ENCODE results near the gene NAALADL2. TPM values are rescaled to one million over a fixed set of nuclear protein-coding genes. Genes with fewer than 3 reads are reported as not detected.

The NAALADL2 gene
- total and polyA plus RNA-seq, 7 donors, result 0.56 to 3.3 (median 1.6) TPM

- no peak for DNase-seq
- H3K27ac ChIP-seq, result no peak overlapping the region
- no peak for TF ChIP-seq CTCF (IDR thresholded peaks at IDR 0.05)
- H3K27me3 ChIP-seq (ENCODE audit: insufficient read depth in 3 of 3, low read length in 2 of 3), result no peaks in the 10 kb centered on the region
- ATAC-seq, result no peak
- no peaks in the 10 kb centered on the region for H3K9me3 ChIP-seq
- intact Hi-C loops (cut with DNase I), result no loop called here
- H3K4me1 ChIP-seq, result no peaks in the 10 kb centered on the region
- no peaks in the 10 kb centered on the region for H3K36me3 ChIP-seq (ENCODE audit: insufficient read depth in 1 of 2, low read depth in 1 of 2)
- WGBS, 3 donors, result 39 to 53% (median 43%) methylated on average over 2 of the region's 2 CpGs
- H3K4me3 ChIP-seq, result no peak overlapping the region
Observed at GRCh38 chr3:174949523-174949922, 90.4 kb downstream of the NAALADL2 start.

- DNase-seq (no peak), ATAC-seq (no peak)
- 59 to 66% (median 62%) methylated on average over 3 of the region's 3 CpGs for WGBS, 3 donors
- no peak overlapping the region for H3K4me3 ChIP-seq
- intact Hi-C loops (cut with DNase I), result no loop called here
- H3K27me3 ChIP-seq (ENCODE audit: insufficient read depth in 3 of 3, low read length in 2 of 3), result no peaks in the 10 kb centered on the region
- no peaks in the 10 kb centered on the region for H3K4me1 ChIP-seq
- TF ChIP-seq CTCF (IDR thresholded peaks at IDR 0.05), result no peak
- no peaks in the 10 kb centered on the region for H3K9me3 ChIP-seq
- no peak overlapping the region for H3K27ac ChIP-seq
- no peaks in the 10 kb centered on the region for H3K36me3 ChIP-seq (ENCODE audit: insufficient read depth in 1 of 2, low read depth in 1 of 2)
Observed at GRCh38 chr3:174951034-174951433, 91.9 kb downstream of the NAALADL2 start.

DNA sequence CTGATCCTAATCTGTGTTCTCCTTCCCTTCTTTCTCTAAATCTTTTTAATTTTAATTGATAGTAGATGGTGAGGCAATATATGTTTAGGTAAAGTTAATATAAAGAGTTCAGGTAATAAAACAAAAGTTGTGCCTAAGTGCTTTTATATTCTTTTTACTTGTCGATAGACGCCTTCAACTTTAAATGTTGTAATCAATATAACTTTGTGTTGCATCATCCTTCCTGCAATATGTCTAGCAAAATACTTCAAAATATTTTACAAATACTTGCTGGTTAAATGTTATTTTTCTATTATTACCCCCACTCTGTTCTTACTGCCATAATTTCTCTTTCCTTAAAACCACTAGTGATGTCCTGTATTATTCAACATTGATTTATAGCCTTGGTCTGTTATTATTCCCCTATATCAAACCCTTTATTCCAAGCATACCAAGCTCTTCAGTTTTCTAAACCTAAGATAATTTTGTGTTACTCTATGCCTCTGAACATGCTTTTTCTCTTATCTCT lies 92.4 kb downstream of the NAALADL2 start:
- H3K4me3 ChIP-seq, result no peak overlapping the region
- H3K4me1 ChIP-seq, result no peaks in the 10 kb centered on the region
- TF ChIP-seq CTCF (IDR thresholded peaks at IDR 0.05), result no peak
- ATAC-seq, result no peak
- no peaks in the 10 kb centered on the region for H3K27me3 ChIP-seq (ENCODE audit: insufficient read depth in 3 of 3, low read length in 2 of 3)
- no peak overlapping the region for H3K27ac ChIP-seq
- DNase-seq, result no peak
- 97 to 100% (median 99%) methylated on average over 2 of the region's 2 CpGs for WGBS, 3 donors
- intact Hi-C loops (cut with DNase I), result no loop called here
- no peaks in the 10 kb centered on the region for H3K36me3 ChIP-seq (ENCODE audit: insufficient read depth in 1 of 2, low read depth in 1 of 2)
- H3K9me3 ChIP-seq, result no peaks in the 10 kb centered on the region

- H3K36me3 ChIP-seq (ENCODE audit: insufficient read depth in 1 of 2, low read depth in 1 of 2), result no peaks in the 10 kb centered on the region
- no peaks in the 10 kb centered on the region for H3K27me3 ChIP-seq (ENCODE audit: insufficient read depth in 3 of 3, low read length in 2 of 3)
- TF ChIP-seq CTCF (IDR thresholded peaks at IDR 0.05), result no peak
- H3K27ac ChIP-seq, result no peak overlapping the region
- H3K4me3 ChIP-seq, result no peak overlapping the region
- H3K4me1 ChIP-seq, result no peaks in the 10 kb centered on the region
- H3K9me3 ChIP-seq, result no peaks in the 10 kb centered on the region
- ATAC-seq (no peak), DNase-seq (no peak)
- WGBS, 3 donors, result 38 to 61% (median 50%) methylated on average over 1 of the region's 1 CpG
- intact Hi-C loops (cut with DNase I), result no loop called here
Observed at GRCh38 chr3:174953068-174953467, 93.9 kb downstream of the NAALADL2 start.

DNA sequence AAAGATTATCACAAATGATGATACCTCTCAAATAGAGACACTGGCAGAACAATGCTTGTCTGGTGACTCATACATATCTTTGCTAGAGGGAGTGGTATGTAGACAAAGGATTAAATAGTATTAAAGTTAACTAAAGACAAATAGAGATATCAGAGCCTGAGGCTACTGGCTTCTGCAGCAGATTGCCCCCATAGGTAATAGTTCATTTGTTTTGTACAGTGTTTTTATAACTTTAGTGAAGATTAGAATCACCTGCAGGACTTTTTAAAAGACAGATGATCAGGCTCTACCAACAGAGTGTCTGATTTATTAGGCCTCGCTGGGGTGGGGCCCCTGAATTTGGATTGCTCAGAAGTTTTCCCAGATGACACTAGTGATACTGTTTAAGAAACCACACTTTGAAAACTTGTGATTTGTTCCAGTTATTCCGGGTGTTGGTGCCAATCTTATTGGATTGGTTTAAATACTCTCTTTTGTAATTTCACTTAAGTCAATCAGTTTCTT lies 96.4 kb downstream of the NAALADL2 start:
- no peak for TF ChIP-seq CTCF (IDR thresholded peaks at IDR 0.05)
- DNase-seq, result no peak
- no peaks in the 10 kb centered on the region for H3K4me1 ChIP-seq
- WGBS, 3 donors, result 43 to 58% (median 44%) methylated on average over 2 of the region's 2 CpGs
- intact Hi-C loops (cut with DNase I), result no loop called here
- no peak for ATAC-seq
- no peak overlapping the region for H3K27ac ChIP-seq
- H3K27me3 ChIP-seq (ENCODE audit: insufficient read depth in 3 of 3, low read length in 2 of 3), result no peaks in the 10 kb centered on the region
- no peaks in the 10 kb centered on the region for H3K9me3 ChIP-seq
- no peak overlapping the region for H3K4me3 ChIP-seq
- no peaks in the 10 kb centered on the region for H3K36me3 ChIP-seq (ENCODE audit: insufficient read depth in 1 of 2, low read depth in 1 of 2)

Data from psoas muscle (tissue), 8 donors.